GM21529 (cell line): ENCODE results near the gene GABBR2.

ENCODE experiments used
- ATAC-seq: cut with Tn5 transposase; IDR thresholded peaks from one replicate; pipeline ENCODE4 v1.9.1; 2021; ENCODE audit not compliant: unreplicated experiment

GABBR2 gene

GRCh38 chr9:98708933-98709911, at the start of gene GABBR2:
TSS of gene GABBR2 (minus strand) at chr9:98708935. CDS start at chr9:98708737, 198 bp downstream.
- ATAC-seq = no peak

GRCh38 chr9:98755006-98755618, 46.4 kb upstream of the GABBR2 start:
- ATAC-seq = no peak

- ATAC-seq = no peak
Measured at GRCh38 chr9:98751210-98751609, 42.5 kb upstream of the GABBR2 start.

- ATAC-seq = no peak
Measured at GRCh38 chr9:98750364-98751060, 41.8 kb upstream of the GABBR2 start.

GRCh38 chr9:98747476-98747875, 38.7 kb upstream of the GABBR2 start:
- no peak for ATAC-seq

- ATAC-seq = no peak
Measured at GRCh38 chr9:98745470-98745869, 36.7 kb upstream of the GABBR2 start.

GRCh38 chr9:98743818-98744611, 35.3 kb upstream of the GABBR2 start:
- no peak for ATAC-seq

- ATAC-seq = no peak
Measured at GRCh38 chr9:98743329-98743728, 34.6 kb upstream of the GABBR2 start.

GRCh38 chr9:98742325-98743280, 33.9 kb upstream of the GABBR2 start:
- no peak for ATAC-seq

- ATAC-seq = no peak
Measured at GRCh38 chr9:98740226-98740881, 31.6 kb upstream of the GABBR2 start.

- no peak for ATAC-seq
Measured at GRCh38 chr9:98738741-98739140, 30.0 kb upstream of the GABBR2 start.

GRCh38 chr9:98736226-98736625, 27.5 kb upstream of the GABBR2 start:
- ATAC-seq = no peak

GRCh38 chr9:98732801-98733200, 24.1 kb upstream of the GABBR2 start:
- no peak for ATAC-seq

- no peak for ATAC-seq
Measured at GRCh38 chr9:98732091-98732490, 23.4 kb upstream of the GABBR2 start.

- no peak for ATAC-seq
Measured at GRCh38 chr9:98730871-98731270, 22.1 kb upstream of the GABBR2 start.

- ATAC-seq = no peak
Measured at GRCh38 chr9:98728500-98728899, 19.8 kb upstream of the GABBR2 start.

- no peak for ATAC-seq
Measured at GRCh38 chr9:98727428-98727827, 18.7 kb upstream of the GABBR2 start.

GRCh38 chr9:98726735-98727134, 18.0 kb upstream of the GABBR2 start:
- no peak for ATAC-seq
